Transverse colon (tissue), 4 donors: Measurements from ENCODE around the gene ULBP3. TPM values are rescaled to one million over a fixed set of nuclear protein-coding genes. Genes with fewer than 3 reads are reported as not detected.

Experiments
- DNase-seq: peaks from one replicate; pipeline ENCODE4 v3.0.0-alpha.2; 2019
- H3K27ac ChIP-seq, 4 donors: fragments of 200-600 bp; sonication (generic); 2 replicates each; pipeline ENCODE4 v1.5.1; 2016 to 2018; ENCODE audit warnings: inconsistent platforms in 4 of 4
- H3K27me3 ChIP-seq: fragments of 200-600 bp; sonication (generic); 2 replicates; pipeline ENCODE4 v1.5.1; 2017; ENCODE audit warnings: inconsistent platforms
- H3K36me3 ChIP-seq, 4 donors: fragments of 200-600 bp; sonication (generic); 2 replicates each; pipeline ENCODE4 v1.5.1; 2017 to 2019; ENCODE audit warnings: inconsistent platforms in 4 of 4
- H3K4me1 ChIP-seq, 4 donors: fragments of 200-600 bp; sonication (generic); 2 replicates each; pipeline ENCODE4 v1.5.1; 2017 to 2020; ENCODE audit warnings: inconsistent platforms in 4 of 4
- H3K4me3 ChIP-seq, 4 donors: fragments of 200-600 bp; sonication (generic); 1 replicate in 1 of 4; 2 replicates in 3 of 4; pipeline versions ENCODE4 v1.5.1 to v1.6.1; 2017 to 2019; ENCODE audit warnings: inconsistent platforms in 4 of 4
- H3K9me3 ChIP-seq, 2 donors: fragments of 200-600 bp; sonication (generic); 2 replicates each; pipeline ENCODE4 v1.5.1; 2017 to 2019; ENCODE audit warnings: inconsistent platforms in 2 of 2
- EP300 ChIP-seq: sonication (generic); formaldehyde crosslinking; IDR thresholded peaks from one replicate; pipeline ENCODE4 v1.6.1; 2017; ENCODE audit warnings: antibody characterized with exemption, low read depth
- POLR2A ChIP-seq: fragments of 450-650 bp; IDR thresholded peaks from one replicate; pipeline ENCODE4 v1.6.1; 2016; ENCODE audit warnings: antibody characterized with exemption, mild to moderate bottlenecking, moderate library complexity
- POLR2AphosphoS5 ChIP-seq, 3 donors: sonication (generic); formaldehyde crosslinking; IDR thresholded peaks; one replicate each; pipeline ENCODE4 v1.6.1; 2016; ENCODE audit warnings: antibody characterized with exemption in 3 of 3
- WGBS, 2 donors: methylation state at CpG; one replicate each; pipeline ENCODE4 v1.1.5; 2018; ENCODE audit warnings: low coverage in 1 of 2; 5-methylcytosine and 5-hydroxymethylcytosine counted together
- in situ Hi-C, 4 donors: fragments of 200-750 bp; cut with MboI; loops; one replicate each; pipeline versions ENCODE4 v1.15.0 to v1.15.1; 2017; ENCODE audit warnings: low sequenced_read_pairs in 3 of 4, low pct_ligation_motif_present in 1 of 4, low pct_unique_long_range_greater_than_20kb in 1 of 4
- intact Hi-C: fragments of 100-400 bp; cut with DNase I; formaldehyde crosslinking; loops from one replicate; pipeline ENCODE4 v1.15.1; 2023; ENCODE audit warnings: low total_unique reads
- total RNA-seq, 4 donors: library from RNA; depleted of rRNA; stranded (reverse); fragments of >200 nt; gene quantifications; one replicate each; pipeline ENCODE4 v1.1.0, GENCODE V29; 2016
- TF ChIP-seq, protein P1 (sequence below), 5 experiments: fragments of 200-600 bp in 3 of 5; fragments of 450-650 bp in 2 of 5; sonication (generic) in 3 of 5; IDR thresholded peaks; 1 replicate in 2 of 5; 2 replicates in 3 of 5; pipeline ENCODE4 v1.5.1; 2016 to 2017; ENCODE audit warnings: antibody characterized with exemption in 5 of 5, inconsistent platforms in 3 of 5, mild to moderate bottlenecking in 2 of 5, moderate library complexity in 1 of 5

The ULBP3 gene
- total RNA-seq, 4 donors from 2014 or later: 0.79 to 2.0 TPM; not detected in 2

- H3K4me3 ChIP-seq: no peak overlapping the region
- intact Hi-C loops: no loop called here
Measured at GRCh38 chr6:150028799-150029198, 40.1 kb downstream of the ULBP3 start.

DNA sequence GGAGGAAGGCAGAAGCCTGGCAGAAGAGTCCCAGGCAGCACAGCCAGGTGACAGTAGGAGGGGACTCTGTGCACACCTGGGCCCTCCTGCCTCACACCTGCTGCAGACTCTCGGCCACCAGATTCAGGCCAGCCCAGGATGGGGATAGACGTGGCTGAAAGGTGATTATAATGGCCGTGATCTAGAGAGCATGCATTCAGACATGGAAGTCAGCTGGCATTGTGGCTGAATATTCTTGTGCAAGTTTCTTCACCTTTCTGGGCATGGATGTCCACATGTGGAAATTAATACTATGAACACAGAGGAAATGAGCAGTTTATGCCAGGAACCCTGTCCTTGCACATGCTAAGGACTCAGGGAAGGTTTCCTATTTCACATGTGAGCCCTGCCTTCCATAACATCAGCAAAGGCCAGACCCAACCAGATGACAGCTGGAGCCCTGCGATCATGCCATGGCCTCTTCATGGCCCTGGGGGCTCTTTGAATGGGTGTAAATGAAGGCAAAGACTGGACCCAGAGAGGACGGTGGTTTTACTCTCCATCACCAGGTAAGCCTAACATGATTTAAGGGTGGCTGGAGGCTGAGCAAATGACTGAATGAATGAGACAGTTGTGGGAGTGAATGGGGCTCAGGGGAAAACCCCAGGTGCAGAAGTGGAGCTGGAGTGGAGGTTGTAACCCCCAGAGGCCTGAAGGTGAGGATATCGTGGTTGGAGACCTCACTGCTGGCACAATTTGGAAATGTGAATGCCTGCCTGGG lies 40.9 kb downstream of the ULBP3 start:
- intact Hi-C loops (no loop called here), in situ Hi-C loops (loop anchor here in 1 of 4 donors (5.0 kb wide), 1 partner anchor 96 kb away; no protein-coding TSS in a partner anchor)
- Histone ChIP-seq H3K4me3 (no peak overlapping the region), H3K4me1 (peaks cover 11 to 16% (median 13%) of the 10 kb centered on the region in 4 donors), H3K36me3 (no peaks in the 10 kb centered on the region), H3K27me3 (peaks cover 47% of the 10 kb centered on the region), H3K27ac (no peak overlapping the region), H3K9me3 (no peaks in the 10 kb centered on the region)
- TF ChIP-seq POLR2A (no peak), EP300 (no peak), POLR2AphosphoS5 (IDR thresholded peaks at IDR 0.05) (no peak)
- TF ChIP-seq, protein P1, sequence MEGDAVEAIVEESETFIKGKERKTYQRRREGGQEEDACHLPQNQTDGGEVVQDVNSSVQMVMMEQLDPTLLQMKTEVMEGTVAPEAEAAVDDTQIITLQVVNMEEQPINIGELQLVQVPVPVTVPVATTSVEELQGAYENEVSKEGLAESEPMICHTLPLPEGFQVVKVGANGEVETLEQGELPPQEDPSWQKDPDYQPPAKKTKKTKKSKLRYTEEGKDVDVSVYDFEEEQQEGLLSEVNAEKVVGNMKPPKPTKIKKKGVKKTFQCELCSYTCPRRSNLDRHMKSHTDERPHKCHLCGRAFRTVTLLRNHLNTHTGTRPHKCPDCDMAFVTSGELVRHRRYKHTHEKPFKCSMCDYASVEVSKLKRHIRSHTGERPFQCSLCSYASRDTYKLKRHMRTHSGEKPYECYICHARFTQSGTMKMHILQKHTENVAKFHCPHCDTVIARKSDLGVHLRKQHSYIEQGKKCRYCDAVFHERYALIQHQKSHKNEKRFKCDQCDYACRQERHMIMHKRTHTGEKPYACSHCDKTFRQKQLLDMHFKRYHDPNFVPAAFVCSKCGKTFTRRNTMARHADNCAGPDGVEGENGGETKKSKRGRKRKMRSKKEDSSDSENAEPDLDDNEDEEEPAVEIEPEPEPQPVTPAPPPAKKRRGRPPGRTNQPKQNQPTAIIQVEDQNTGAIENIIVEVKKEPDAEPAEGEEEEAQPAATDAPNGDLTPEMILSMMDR (IDR thresholded peaks at IDR 0.05): no peak
- no peak for DNase-seq
- 72% methylated on average over 6 of the region's 6 CpGs; no CpG with 5 or more reads in 1 of the 2 donors for WGBS, 2 donors

More at GRCh38 chr6:150028799-150029198, 40.1 kb downstream of the ULBP3 start:
- peaks cover 11 to 16% (median 13%) of the 10 kb centered on the region in 4 donors for H3K4me1 ChIP-seq
- DNase-seq: no peak
- no peak overlapping the region for H3K27ac ChIP-seq
- no peaks in the 10 kb centered on the region for H3K9me3 ChIP-seq
- TF ChIP-seq POLR2A: no peak
- TF ChIP-seq EP300: no peak
- no peak for TF ChIP-seq POLR2AphosphoS5 (IDR thresholded peaks at IDR 0.05)
- TF ChIP-seq, protein P1 (IDR thresholded peaks at IDR 0.05): no peak
- 68% methylated on average over 8 of the region's 8 CpGs; no CpG with 5 or more reads in 1 of the 2 donors for WGBS, 2 donors
- in situ Hi-C loops: loop anchor here in 1 of 4 donors (5.0 kb wide), 1 partner anchor 96 kb away; no protein-coding TSS in a partner anchor
- H3K36me3 ChIP-seq: no peaks in the 10 kb centered on the region
- H3K27me3 ChIP-seq: peaks cover 48% of the 10 kb centered on the region

- Histone ChIP-seq H3K27ac (no peak overlapping the region), H3K4me1 (peaks cover 11 to 16% (median 13%) of the 10 kb centered on the region in 4 donors), H3K27me3 (peaks cover 46% of the 10 kb centered on the region), H3K4me3 (no peak overlapping the region), H3K36me3 (no peaks in the 10 kb centered on the region), H3K9me3 (no peaks in the 10 kb centered on the region)
- intact Hi-C loops: no loop called here
- in situ Hi-C loops: loop anchor here in 1 of 4 donors (5.0 kb wide), 1 partner anchor 95 kb away; no protein-coding TSS in a partner anchor
- 76% methylated on average over 9 of the region's 9 CpGs; no CpG with 5 or more reads in 1 of the 2 donors for WGBS, 2 donors
- no peak for DNase-seq
- TF ChIP-seq EP300 (no peak), POLR2AphosphoS5 (IDR thresholded peaks at IDR 0.05) (no peak), POLR2A (no peak)
- TF ChIP-seq, protein P1 (IDR thresholded peaks at IDR 0.05): no peak
Measured at GRCh38 chr6:150026976-150027805, 41.7 kb downstream of the ULBP3 start.
